Stomach (tissue), 4 donors: ENCODE measurements around the gene NAXD.

Experiments used
- CTCF ChIP-seq, 7 experiments: fragments of 450-650 bp in 4 of 7; fragments of 200-600 bp in 3 of 7; sonication (generic) in 3 of 7; IDR thresholded peaks; one replicate each; pipeline ENCODE4 v1.5.1; 2016 to 2019; ENCODE audit warnings: antibody characterized with exemption in 7 of 7, control low read depth in 2 of 7, mild to moderate bottlenecking in 1 of 7
- EP300 ChIP-seq: sonication (generic); formaldehyde crosslinking; IDR thresholded peaks from one replicate; pipeline ENCODE4 v1.6.1; 2017; ENCODE audit warnings: antibody characterized with exemption
- POLR2A ChIP-seq, 4 donors: fragments of 450-650 bp; IDR thresholded peaks; one replicate each; pipeline ENCODE4 v1.6.1; 2016; ENCODE audit warnings: antibody characterized with exemption in 4 of 4, control low read depth in 2 of 4, mild to moderate bottlenecking in 1 of 4, moderate library complexity in 1 of 4
- POLR2AphosphoS5 ChIP-seq, 3 donors: sonication (generic); formaldehyde crosslinking; IDR thresholded peaks; one replicate each; pipeline ENCODE4 v1.6.1; 2016; ENCODE audit warnings: antibody characterized with exemption in 3 of 3

- TF ChIP-seq CTCF (IDR thresholded peaks at IDR 0.05) (no peak), EP300 (no peak), POLR2A (IDR thresholded peaks at IDR 0.05) (no peak), POLR2AphosphoS5 (IDR thresholded peaks at IDR 0.05) (peak in 1 of 3 donors; percentile 29)
Observed at GRCh38 chr13:110630566-110631119, 15.3 kb downstream of the NAXD start.
